ENCODE data around the gene SLC26A6. TPM values are rescaled to one million over a fixed set of nuclear protein-coding genes. Genes with fewer than 3 reads are reported as not detected.

SLC26A6 gene
- total RNA-seq, 4 donors from 2014 or later, result 9.4 to 36.5 (median 17.9) TPM

- 16 to 17% methylated on average over 17 to 23 of the region's 30 CpGs for WGBS, 2 donors
- TF ChIP-seq CTCF (IDR thresholded peaks at IDR 0.05), result no peak
- no peak for TF ChIP-seq POLR2A (IDR thresholded peaks at IDR 0.05)
- no peak for DNase-seq (ENCODE audit: low spot score in 2 of 2)
- intact Hi-C loops (cut with DNase I; ENCODE audit: low total_unique reads), result no loop called here
- no peak overlapping the region for H3K4me3 ChIP-seq (ENCODE audit: low read depth, poor library complexity, severe bottlenecking)
These were observed 20.3 kb upstream of the SLC26A6 start for GRCh38 chr3:48655606-48656005.

- H3K4me3 ChIP-seq (ENCODE audit: low read depth, poor library complexity, severe bottlenecking), result no peak overlapping the region
- no peak for TF ChIP-seq POLR2A (IDR thresholded peaks at IDR 0.05)
- TF ChIP-seq CTCF (IDR thresholded peaks at IDR 0.05), result no peak
- no peak for DNase-seq (ENCODE audit: low spot score in 2 of 2)
- intact Hi-C loops (cut with DNase I; ENCODE audit: low total_unique reads), result no loop called here
- WGBS, 2 donors, result 92 to 94% methylated on average over 12 of the region's 12 CpGs
These were observed 19.8 kb upstream of the SLC26A6 start for GRCh38 chr3:48655063-48655462.

GRCh38 chr3:48652923-48653715 lies 17.9 kb upstream of the SLC26A6 start:
- no peak for DNase-seq (ENCODE audit: low spot score in 2 of 2)
- no peak overlapping the region for H3K4me3 ChIP-seq (ENCODE audit: low read depth, poor library complexity, severe bottlenecking)
- intact Hi-C loops (cut with DNase I; ENCODE audit: low total_unique reads), result no loop called here
- TF ChIP-seq POLR2A (IDR thresholded peaks at IDR 0.05) (no peak), CTCF (IDR thresholded peaks at IDR 0.05) (no peak)
- WGBS, 2 donors, result 93 to 94% methylated on average over 15 of the region's 15 CpGs

GRCh38 chr3:48651771-48652170 lies 16.5 kb upstream of the SLC26A6 start:
- no peak overlapping the region for H3K4me3 ChIP-seq (ENCODE audit: low read depth, poor library complexity, severe bottlenecking)
- 68 to 81% methylated on average over 6 to 11 of the region's 11 CpGs for WGBS, 2 donors
- TF ChIP-seq CTCF (IDR thresholded peaks at IDR 0.05), result no peak
- TF ChIP-seq POLR2A (IDR thresholded peaks at IDR 0.05), result no peak
- no peak for DNase-seq (ENCODE audit: low spot score in 2 of 2)
- intact Hi-C loops (cut with DNase I; ENCODE audit: low total_unique reads), result no loop called here

- intact Hi-C loops (cut with DNase I; ENCODE audit: low total_unique reads), result no loop called here
- 82 to 89% methylated on average over 12 of the region's 12 CpGs for WGBS, 2 donors
- H3K4me3 ChIP-seq (ENCODE audit: low read depth, poor library complexity, severe bottlenecking), result no peak overlapping the region
- no peak for DNase-seq (ENCODE audit: low spot score in 2 of 2)
- TF ChIP-seq POLR2A (IDR thresholded peaks at IDR 0.05), result no peak
- TF ChIP-seq CTCF (IDR thresholded peaks at IDR 0.05), result no peak
These were observed 15.5 kb upstream of the SLC26A6 start for GRCh38 chr3:48650723-48651122.
